ENCODE data around the gene PRODH2. TPM values are rescaled to one million over a fixed set of nuclear protein-coding genes. Genes with fewer than 3 reads are reported as not detected.
"Not testable (repeated sequence)": the region's sequence is repeated elsewhere in the genome, so short reads cannot be mapped to it uniquely, and the experiment has no call there.

PRODH2 gene
- total RNA-seq, 1 donor from 2014 or later, result not detected

GRCh38 chr19:35781650-35782049, 31.0 kb downstream of the PRODH2 start:
- no peak for DNase-seq (ENCODE audit: low read depth in 2 of 2)

GRCh38 chr19:35780717-35781116, 31.9 kb downstream of the PRODH2 start:
- no peak for DNase-seq (ENCODE audit: low read depth in 2 of 2)

- DNase-seq (ENCODE audit: low read depth in 2 of 2), result no peak
Measured at GRCh38 chr19:35780058-35780457, 32.6 kb downstream of the PRODH2 start.

- no peak for DNase-seq (ENCODE audit: low read depth in 2 of 2)
Measured at GRCh38 chr19:35779033-35779432, 33.6 kb downstream of the PRODH2 start.

- no peak for DNase-seq (ENCODE audit: low read depth in 2 of 2)
Measured at GRCh38 chr19:35777961-35778360, 34.7 kb downstream of the PRODH2 start.

- DNase-seq (ENCODE audit: low read depth in 2 of 2), result no peak
Measured at GRCh38 chr19:35777086-35777841, 35.4 kb downstream of the PRODH2 start.

- DNase-seq (ENCODE audit: low read depth in 2 of 2), result no peak
Measured at GRCh38 chr19:35776102-35776788, 36.4 kb downstream of the PRODH2 start.

- peak; percentile 87 to 97 for DNase-seq (ENCODE audit: low read depth in 2 of 2)
Measured at GRCh38 chr19:35775298-35776101, 37.1 kb downstream of the PRODH2 start, which contains the start of gene ARHGAP33. Gene ARHGAP33, plus strand, starts transcription at chr19:35775564. Its CDS starts 95 bp downstream, at chr19:35775659.

GRCh38 chr19:35775046-35775297, 37.7 kb downstream of the PRODH2 start:
- no peak for DNase-seq (ENCODE audit: low read depth in 2 of 2)

- DNase-seq (ENCODE audit: low read depth in 2 of 2), result no peak
Measured at GRCh38 chr19:35774274-35775045, 38.2 kb downstream of the PRODH2 start.

GRCh38 chr19:35773020-35773806, 39.4 kb downstream of the PRODH2 start:
- no peak for DNase-seq (ENCODE audit: low read depth in 2 of 2)

GRCh38 chr19:35772362-35772761, 40.3 kb downstream of the PRODH2 start:
- DNase-seq (ENCODE audit: low read depth in 2 of 2), result not testable (repeated sequence)

GRCh38 chr19:35768082-35768421, 44.6 kb downstream of the PRODH2 start:
- DNase-seq (ENCODE audit: low read depth in 2 of 2), result no peak

GRCh38 chr19:35767288-35768081, 45.2 kb downstream of the PRODH2 start:
- DNase-seq (ENCODE audit: low read depth in 2 of 2), result no peak

- no peak for DNase-seq (ENCODE audit: low read depth in 2 of 2)
Measured at GRCh38 chr19:35766571-35767104, 46.0 kb downstream of the PRODH2 start.

- DNase-seq (ENCODE audit: low read depth in 2 of 2), result no peak
Measured at GRCh38 chr19:35764432-35765315, 48.0 kb downstream of the PRODH2 start.

GRCh38 chr19:35760711-35761349, 51.8 kb downstream of the PRODH2 start:
- DNase-seq (ENCODE audit: low read depth in 2 of 2), result no peak

GRCh38 chr19:35759697-35760096, 52.9 kb downstream of the PRODH2 start:
- no peak for DNase-seq (ENCODE audit: low read depth in 2 of 2)

All from dermis microvascular lymphatic vessel endothelial cell (primary cell).